IPS-18c (cell line): ENCODE results near the gene C14orf180.

ENCODE experiments used
- H3K4me3 ChIP-seq: 2 replicates; pipeline ENCODE4 v1.7.0; 2013; ENCODE audit warnings: low read depth, mild to moderate bottlenecking, low read length, moderate library complexity; ENCODE audit not compliant: insufficient read depth
- H3K9me3 ChIP-seq: one replicate; pipeline ENCODE4 v1.6.1; 2013; ENCODE audit warnings: mild to moderate bottlenecking, low read length, moderate library complexity; ENCODE audit not compliant: control insufficient read depth, insufficient read depth

C14orf180 gene

DNA sequence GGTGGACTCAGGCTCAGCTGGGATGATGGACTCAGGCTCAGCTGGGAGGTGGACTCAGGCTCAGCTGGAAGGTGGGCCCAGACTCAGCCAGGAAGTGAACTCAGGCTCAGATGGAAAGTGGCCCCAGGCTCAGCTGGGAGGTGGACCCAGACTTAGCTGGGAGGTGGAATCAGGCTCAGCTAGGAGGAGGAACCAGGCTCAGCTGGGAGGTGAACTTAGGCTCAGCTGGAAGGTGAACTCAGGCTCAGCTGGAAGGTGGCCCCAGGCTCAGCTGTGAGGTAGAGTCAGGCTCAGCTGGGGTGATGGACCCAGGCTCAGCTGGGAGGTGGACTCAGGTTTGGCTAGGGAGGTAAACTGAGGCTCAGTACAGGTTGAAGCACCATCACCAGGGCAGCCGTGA, 21.8 kb upstream of the C14orf180 start:
- Histone ChIP-seq H3K4me3 (no peak overlapping the region), H3K9me3 (no peaks in the 10 kb centered on the region)

DNA sequence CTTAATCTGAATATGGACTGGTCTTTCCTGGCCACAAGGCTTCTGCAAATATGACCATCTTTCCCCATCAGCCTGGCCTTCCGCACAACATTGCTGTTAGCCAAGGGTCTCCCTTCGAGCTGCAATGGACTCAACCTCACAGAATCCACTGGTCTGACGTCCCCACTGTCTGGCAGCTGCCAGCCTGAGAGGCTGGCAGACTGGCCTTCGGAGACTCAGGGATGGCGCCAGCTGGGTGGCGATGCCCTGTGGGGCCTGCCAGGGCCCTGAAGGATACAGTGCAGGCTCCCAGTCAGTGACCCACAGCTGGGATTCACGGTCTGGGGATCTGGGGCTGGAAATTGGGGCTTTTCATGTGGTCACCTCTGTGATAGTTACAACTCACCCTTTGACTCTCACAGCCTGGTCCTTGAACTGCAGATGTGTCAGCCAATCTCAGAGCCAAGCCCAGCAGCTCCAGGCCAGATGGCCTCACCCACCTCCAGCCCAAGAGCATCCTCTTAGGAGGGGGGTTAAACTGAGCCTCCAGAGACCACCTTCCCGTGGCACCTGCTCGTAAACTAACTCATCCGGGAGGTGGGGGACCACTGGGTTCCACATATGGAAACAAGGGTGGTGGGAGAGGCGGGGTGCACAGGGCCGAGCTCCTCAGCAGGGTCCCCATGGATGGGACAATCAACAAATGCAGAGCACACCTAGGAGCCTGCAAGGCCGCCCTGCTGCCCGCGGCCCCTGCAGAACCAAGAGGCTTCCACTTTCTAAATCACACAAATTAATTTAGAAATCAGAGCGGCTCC, 21.1 kb upstream of the C14orf180 start:
- Histone ChIP-seq H3K9me3 (no peaks in the 10 kb centered on the region), H3K4me3 (no peak overlapping the region)

DNA sequence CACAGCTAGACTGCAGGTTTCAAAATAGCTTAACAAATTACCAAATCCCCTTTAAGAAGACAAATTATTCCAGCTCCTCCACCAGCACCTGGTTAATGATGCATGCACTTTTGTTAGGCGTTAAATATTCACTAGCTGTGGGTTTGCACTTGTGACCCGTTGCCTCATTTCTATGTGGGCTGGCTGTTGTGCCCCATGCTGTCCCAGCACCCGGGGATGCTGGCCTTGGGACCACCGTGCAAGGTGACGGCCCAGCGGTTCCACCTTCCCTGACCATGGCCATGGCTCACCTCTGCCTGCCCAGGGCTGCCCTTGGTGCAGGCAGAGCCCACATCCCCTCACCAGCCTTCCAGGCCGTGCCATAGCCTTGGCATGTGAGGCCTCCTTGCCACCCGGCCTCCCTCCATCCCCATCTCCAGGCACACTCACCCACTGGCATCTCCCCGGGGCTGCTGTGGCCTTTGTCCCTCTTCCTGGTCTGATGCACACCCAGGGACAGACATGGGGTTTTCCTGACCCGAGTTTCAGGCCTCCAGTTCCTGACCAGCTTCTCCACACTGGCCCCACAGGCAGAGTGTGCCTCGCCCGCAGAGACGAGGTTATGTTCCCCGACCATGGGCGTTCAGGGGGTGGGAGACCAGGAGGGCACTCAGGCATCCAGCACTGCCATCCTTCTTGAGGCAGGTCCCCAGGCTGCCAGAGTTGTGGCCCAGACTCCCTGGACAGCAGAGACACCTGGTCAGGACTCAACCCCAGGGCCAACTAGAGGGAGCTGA, 20.3 kb upstream of the C14orf180 start:
- no peak overlapping the region for H3K4me3 ChIP-seq
- no peaks in the 10 kb centered on the region for H3K9me3 ChIP-seq

DNA sequence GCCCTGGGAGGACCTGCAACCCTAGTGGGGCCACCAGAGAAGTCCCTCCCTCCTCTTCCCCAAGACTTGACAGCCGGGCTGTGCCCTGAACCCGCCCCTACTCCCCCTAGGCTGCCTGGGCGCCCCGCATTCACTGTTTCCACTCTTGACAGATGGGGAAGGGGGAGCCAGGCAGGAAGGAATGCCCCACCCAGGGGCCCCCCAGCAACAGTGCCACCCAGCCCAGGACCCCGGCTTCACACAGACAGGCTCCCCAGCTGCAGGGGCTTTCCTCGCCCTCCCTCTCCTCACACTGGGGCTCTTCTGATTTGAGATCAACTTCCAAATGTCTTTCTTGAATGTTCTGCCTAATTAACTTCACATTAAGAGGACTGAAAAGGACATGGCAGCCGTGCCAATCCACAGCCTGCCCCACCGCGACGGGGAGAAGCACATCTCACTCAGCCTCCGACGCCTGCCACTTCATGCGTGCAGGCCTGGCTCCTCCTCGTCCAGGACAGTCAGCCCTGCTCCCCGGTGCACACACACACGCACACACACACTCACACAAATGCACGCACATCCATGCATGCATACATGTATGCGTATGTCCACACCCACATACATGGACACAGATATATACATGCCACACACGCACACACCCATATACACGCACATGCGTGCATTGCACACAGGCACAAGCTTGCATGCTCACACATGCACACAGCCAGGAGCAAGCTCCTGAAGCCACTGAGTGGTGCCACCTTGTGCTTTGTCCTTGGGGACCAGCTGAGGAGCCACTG, 19.6 kb upstream of the C14orf180 start:
- Histone ChIP-seq H3K4me3 (no peak overlapping the region), H3K9me3 (no peaks in the 10 kb centered on the region)

GRCh38 chr14:104560586-104560945, 19.0 kb upstream of the C14orf180 start:
- H3K9me3 ChIP-seq, result no peaks in the 10 kb centered on the region
- H3K4me3 ChIP-seq, result no peak overlapping the region

DNA sequence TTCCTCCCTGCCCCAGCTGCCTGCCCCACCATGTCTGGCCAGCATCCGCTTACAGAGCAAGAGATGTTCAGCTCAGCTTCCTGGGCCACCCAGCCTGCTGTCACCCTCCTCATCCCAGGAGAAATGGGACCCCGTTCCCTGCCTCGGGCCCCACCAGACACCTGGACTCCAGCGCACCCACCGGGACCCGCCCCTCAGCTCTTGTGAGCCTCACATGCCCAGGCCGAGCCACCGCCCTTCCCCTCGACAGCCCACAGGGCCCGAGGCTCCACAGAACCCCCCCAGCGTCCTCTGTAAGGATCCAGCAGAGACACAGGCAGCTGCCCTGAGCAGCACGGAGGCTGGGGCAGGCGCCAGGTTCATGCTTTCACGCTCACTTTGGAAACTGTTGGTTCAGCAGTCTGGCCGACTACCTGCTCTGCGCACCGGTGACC, 18.4 kb upstream of the C14orf180 start:
- Histone ChIP-seq H3K9me3 (no peaks in the 10 kb centered on the region), H3K4me3 (no peak overlapping the region)

DNA sequence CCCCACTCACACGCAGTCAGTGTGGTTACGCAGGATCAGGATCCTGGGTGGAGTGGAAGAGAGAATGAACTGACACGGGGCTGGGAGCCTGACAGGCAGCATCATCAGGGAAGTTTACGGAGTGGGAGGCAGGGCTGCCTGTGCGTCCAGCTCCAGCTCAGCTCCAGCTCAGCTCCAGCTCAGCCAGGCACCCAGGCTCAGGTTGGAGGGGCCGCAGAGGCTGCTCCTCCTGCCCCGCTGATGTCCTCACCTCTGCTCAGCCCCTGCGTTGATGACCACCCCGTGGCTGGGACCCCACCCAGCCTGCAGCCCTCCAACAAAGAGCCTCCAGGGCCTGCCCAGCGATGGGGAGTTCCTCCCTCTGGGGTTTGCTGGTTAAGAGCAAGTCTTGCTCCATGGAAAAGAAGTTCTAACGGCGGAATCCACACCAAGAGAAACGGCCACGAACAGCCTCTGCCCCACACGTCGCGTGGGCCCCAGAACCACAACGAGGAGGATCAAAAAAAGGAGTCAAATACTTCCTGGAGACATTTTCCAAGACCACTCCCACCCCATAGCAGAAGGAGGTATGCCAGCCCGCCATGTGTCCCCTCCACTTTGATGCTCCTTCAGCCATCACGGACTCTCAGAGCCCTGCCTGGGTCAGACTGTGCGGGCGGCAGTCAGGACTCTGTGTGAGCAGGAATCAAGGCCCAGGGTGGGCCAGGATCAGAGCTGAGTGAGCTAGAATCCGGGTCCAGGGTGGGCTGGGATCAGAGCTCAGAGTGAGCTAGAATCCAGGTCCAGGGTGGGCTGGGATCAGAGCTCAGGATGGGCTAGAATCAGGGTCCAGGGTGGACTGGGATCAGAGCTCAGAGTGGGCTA, 17.7 kb upstream of the C14orf180 start:
- Histone ChIP-seq H3K4me3 (no peak overlapping the region), H3K9me3 (no peaks in the 10 kb centered on the region)

GRCh38 chr14:104562606-104563005, 17.0 kb upstream of the C14orf180 start:
- no peaks in the 10 kb centered on the region for H3K9me3 ChIP-seq

DNA sequence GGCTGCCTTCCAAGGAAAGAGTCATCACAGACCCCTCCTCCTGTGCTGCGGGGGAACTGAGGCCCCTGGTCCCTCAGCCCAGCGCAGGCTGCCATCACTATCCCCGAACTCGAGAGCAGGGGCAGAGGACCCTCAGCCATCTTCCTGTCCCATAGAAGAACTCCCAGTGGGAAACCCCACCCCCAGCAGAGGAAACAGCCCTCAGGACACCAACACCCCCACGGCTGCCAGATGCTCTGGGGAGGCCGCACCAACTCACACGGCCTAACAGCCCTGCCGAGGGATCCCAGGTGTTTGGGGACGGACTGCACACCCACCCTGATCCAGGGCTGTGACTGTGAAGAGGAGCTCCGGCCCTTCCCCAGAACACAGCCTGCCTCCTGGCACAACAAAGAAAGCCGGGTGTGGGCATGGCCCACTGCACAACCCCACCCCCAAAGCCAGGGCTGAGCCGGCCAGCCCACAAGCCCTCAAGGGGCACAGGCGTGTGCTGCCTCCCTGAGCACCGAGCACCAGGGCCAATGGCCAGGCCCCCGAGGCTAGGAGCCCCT, 16.3 kb upstream of the C14orf180 start:
- Histone ChIP-seq H3K9me3 (no peaks in the 10 kb centered on the region), H3K4me3 (no peak overlapping the region; the same call in 1 of the 2 replicates)

More at GRCh38 chr14:104562606-104563005, 17.0 kb upstream of the C14orf180 start:
- H3K4me3 ChIP-seq, result no peak overlapping the region

GRCh38 chr14:104563742-104564615, 15.6 kb upstream of the C14orf180 start:
- Histone ChIP-seq H3K4me3 (no peak overlapping the region; the same call in 1 of the 2 replicates), H3K9me3 (no peaks in the 10 kb centered on the region)

DNA sequence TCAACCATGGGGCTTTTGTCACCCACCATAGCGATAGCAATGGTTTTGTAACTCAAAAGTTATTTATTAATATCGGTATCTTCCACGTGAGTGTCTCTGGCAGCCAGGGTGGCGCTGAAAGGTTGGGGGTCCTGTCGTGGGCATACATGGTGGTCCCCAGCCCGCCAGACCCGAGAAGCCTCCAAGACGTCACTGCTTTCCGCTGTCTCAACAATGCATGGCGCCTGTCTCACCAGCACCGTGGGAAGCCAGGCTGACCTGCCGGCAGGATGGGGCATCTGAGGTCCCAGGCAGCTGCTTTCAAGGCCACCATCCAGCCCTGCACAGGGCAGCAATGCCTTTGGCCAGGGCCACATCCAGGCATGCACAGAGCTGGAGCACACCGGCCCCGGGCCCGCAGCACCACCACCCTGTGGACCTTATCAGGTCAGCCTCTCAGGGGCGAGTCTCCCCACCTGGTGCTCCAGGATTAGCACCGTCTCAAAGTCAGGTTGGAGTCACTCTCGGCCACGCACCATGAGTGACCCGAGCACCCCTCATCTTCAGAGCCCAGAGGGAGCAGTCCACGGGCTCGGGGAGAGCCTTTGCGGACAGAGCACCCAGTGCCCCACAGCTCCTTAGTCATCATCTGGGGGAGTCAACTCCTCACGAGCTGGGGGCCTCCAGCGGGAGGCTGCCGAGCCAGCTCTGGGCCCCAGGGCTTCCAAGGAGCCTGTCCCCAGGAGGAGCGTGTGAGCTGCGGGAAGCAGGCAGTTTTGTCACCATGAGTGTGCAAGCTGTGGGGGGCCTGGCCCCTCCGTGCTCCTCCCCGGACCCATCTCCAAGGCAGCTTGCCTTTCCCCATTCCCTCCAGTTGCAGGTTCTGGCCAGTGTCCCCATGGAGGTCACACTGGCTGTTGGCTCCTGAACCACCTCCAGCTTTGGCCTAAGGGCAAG, 14.6 kb upstream of the C14orf180 start:
- H3K4me3 ChIP-seq, result no peak overlapping the region

GRCh38 chr14:104567141-104567956, 12.2 kb upstream of the C14orf180 start:
- Histone ChIP-seq H3K4me3 (no peak overlapping the region), H3K9me3 (no peaks in the 10 kb centered on the region)

More for the DNA sequence above, 14.6 kb upstream of the C14orf180 start:
- H3K9me3 ChIP-seq, result no peaks in the 10 kb centered on the region

DNA sequence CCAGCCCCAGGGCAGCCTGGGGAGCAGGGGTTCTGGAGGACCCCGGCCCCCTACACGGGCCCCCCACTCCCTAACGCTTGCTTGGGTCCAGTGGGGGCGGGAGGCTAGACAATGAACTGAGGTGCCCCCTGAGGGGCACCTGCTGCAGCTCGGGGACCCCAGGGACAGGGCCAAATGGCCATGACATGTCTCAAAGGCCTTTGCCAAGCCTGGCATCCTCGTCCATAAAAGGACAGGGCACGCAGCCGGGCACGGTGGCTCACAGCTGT, 11.7 kb upstream of the C14orf180 start:
- H3K4me3 ChIP-seq, result no peak overlapping the region
- H3K9me3 ChIP-seq, result no peaks in the 10 kb centered on the region

DNA sequence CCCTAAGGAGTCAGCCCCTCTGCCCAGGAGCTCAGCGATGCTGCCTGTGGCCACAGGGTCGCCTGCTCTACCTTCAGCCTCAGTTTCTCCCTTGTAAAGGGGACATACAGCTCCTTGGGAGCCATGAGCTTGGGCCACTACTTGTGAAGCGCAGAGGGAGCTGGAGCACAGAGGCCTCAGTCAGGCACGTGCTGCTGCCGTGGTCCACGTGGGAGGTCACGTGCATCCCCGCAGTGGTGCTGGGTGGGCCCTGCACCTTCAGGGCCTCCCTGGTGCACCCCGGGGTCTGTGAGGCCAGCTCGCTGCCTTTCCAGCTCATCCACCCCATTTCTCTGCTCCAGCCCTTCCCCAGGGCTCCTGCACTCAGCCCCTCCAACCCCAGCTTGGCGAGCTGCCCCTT, 10.9 kb upstream of the C14orf180 start:
- Histone ChIP-seq H3K4me3 (no peak overlapping the region), H3K9me3 (no peaks in the 10 kb centered on the region)
